Activated naive CD4-positive, alpha-beta T cell treated with anti-CD3 and anti-CD28 coated beads for 36 hours (primary cell): ENCODE results near the gene SDK1. TPM values are rescaled to one million over a fixed set of nuclear protein-coding genes. Genes with fewer than 3 reads are reported as not detected.

Experiments
- CTCF ChIA-PET: fragments of 350-600 bp; sonication (Branson Sonifier 250); formaldehyde crosslinking; loops from one replicate; lab custom pipeline; 2021; ENCODE audit warnings: antibody characterized with exemption; lab: Charles Lee
- DNase-seq: peaks from one replicate; pipeline ENCODE4 v3.0.0-alpha.2; 2020
- H3K27ac Mint-ChIP-seq: one replicate; pipeline ENCODE4 v1.8.0; 2021; ENCODE audit warnings: mild to moderate bottlenecking, mixed read lengths
- H3K27me3 Mint-ChIP-seq: one replicate; pipeline ENCODE4 v1.8.0; 2021; ENCODE audit warnings: low read depth, mixed read lengths
- H3K36me3 Mint-ChIP-seq: one replicate; pipeline ENCODE4 v1.8.0; 2021; ENCODE audit warnings: low read depth, mixed read lengths
- H3K4me1 Mint-ChIP-seq: one replicate; pipeline ENCODE4 v1.8.0; 2021; ENCODE audit warnings: low read depth, mixed read lengths
- H3K4me3 Mint-ChIP-seq: one replicate; pipeline ENCODE4 v1.8.0; 2021; ENCODE audit warnings: mild to moderate bottlenecking, moderate library complexity, mixed read lengths
- H3K9me3 Mint-ChIP-seq: one replicate; pipeline ENCODE4 v1.8.0; 2021; ENCODE audit warnings: mixed read lengths
- intact Hi-C: fragments of 100-400 bp; cut with micrococcal nuclease; formaldehyde crosslinking; loops from one replicate; pipeline ENCODE4 v1.15.1; 2023
- total RNA-seq, 2 experiments: library from RNA; stranded (reverse); gene quantifications; one replicate each; pipeline ENCODE4 v1.2.3, GENCODE V29; 2021

The SDK1 gene
- total RNA-seq, 2 experiments from 2014 or later: 1.3 to 2.0 TPM

- CTCF ChIA-PET: no interaction called here
- no peak overlapping the region for H3K4me3 Mint-ChIP-seq
- H3K27me3 Mint-ChIP-seq: no peaks in the 10 kb centered on the region
Observed at GRCh38 chr7:3272691-3273141, 28.3 kb upstream of the SDK1 start.

GRCh38 chr7:3274131-3274530 lies 26.9 kb upstream of the SDK1 start:
- intact Hi-C loops: no loop called here
- Mint-ChIP-seq H3K36me3 (no peaks in the 10 kb centered on the region), H3K9me3 (peaks cover 4% of the 10 kb centered on the region), H3K27me3 (no peaks in the 10 kb centered on the region), H3K4me1 (no peaks in the 10 kb centered on the region), H3K4me3 (no peak overlapping the region), H3K27ac (no peak overlapping the region)
- CTCF ChIA-PET: interaction anchor here (0.6 kb wide), 1 partner anchor 706 kb away, joined by 3 read pairs; no protein-coding TSS in a partner anchor
- no peak for DNase-seq

More at GRCh38 chr7:3272691-3273141, 28.3 kb upstream of the SDK1 start:
- no peak for DNase-seq
- H3K4me1 Mint-ChIP-seq: no peaks in the 10 kb centered on the region
- no peaks in the 10 kb centered on the region for H3K36me3 Mint-ChIP-seq
- intact Hi-C loops: no loop called here
- peaks cover 4% of the 10 kb centered on the region for H3K9me3 Mint-ChIP-seq
- no peak overlapping the region for H3K27ac Mint-ChIP-seq

- no peak overlapping the region for H3K4me3 Mint-ChIP-seq
- H3K27me3 Mint-ChIP-seq: no peaks in the 10 kb centered on the region
- H3K27ac Mint-ChIP-seq: no peak overlapping the region
- intact Hi-C loops: no loop called here
- no peak for DNase-seq
- CTCF ChIA-PET: no interaction called here
- H3K36me3 Mint-ChIP-seq: no peaks in the 10 kb centered on the region
- H3K4me1 Mint-ChIP-seq: no peaks in the 10 kb centered on the region
- H3K9me3 Mint-ChIP-seq: peaks cover 4% of the 10 kb centered on the region
Observed at GRCh38 chr7:3277604-3278572, 23.2 kb upstream of the SDK1 start.

GRCh38 chr7:3279147-3279818 lies 21.8 kb upstream of the SDK1 start:
- Mint-ChIP-seq H3K27me3 (no peaks in the 10 kb centered on the region), H3K36me3 (no peaks in the 10 kb centered on the region), H3K4me3 (no peak overlapping the region), H3K4me1 (no peaks in the 10 kb centered on the region), H3K27ac (no peak overlapping the region), H3K9me3 (peaks cover 4% of the 10 kb centered on the region)
- CTCF ChIA-PET: no interaction called here
- intact Hi-C loops: no loop called here
- DNase-seq: no peak

GRCh38 chr7:3280445-3280844 lies 20.6 kb upstream of the SDK1 start:
- intact Hi-C loops: no loop called here
- H3K4me1 Mint-ChIP-seq: no peaks in the 10 kb centered on the region
- no peaks in the 10 kb centered on the region for H3K27me3 Mint-ChIP-seq
- DNase-seq: no peak
- no peak overlapping the region for H3K4me3 Mint-ChIP-seq
- CTCF ChIA-PET: no interaction called here
- H3K9me3 Mint-ChIP-seq: peaks cover 4% of the 10 kb centered on the region
- no peaks in the 10 kb centered on the region for H3K36me3 Mint-ChIP-seq
- H3K27ac Mint-ChIP-seq: no peak overlapping the region

- Mint-ChIP-seq H3K4me3 (no peak overlapping the region), H3K27ac (no peak overlapping the region), H3K9me3 (peaks cover 4% of the 10 kb centered on the region), H3K36me3 (no peaks in the 10 kb centered on the region), H3K27me3 (no peaks in the 10 kb centered on the region), H3K4me1 (no peaks in the 10 kb centered on the region)
- CTCF ChIA-PET: no interaction called here
- intact Hi-C loops: no loop called here
- DNase-seq: no peak
Observed at GRCh38 chr7:3280946-3281656, 20.0 kb upstream of the SDK1 start.

GRCh38 chr7:3282457-3282856 lies 18.6 kb upstream of the SDK1 start:
- Mint-ChIP-seq H3K4me3 (no peak overlapping the region), H3K4me1 (no peaks in the 10 kb centered on the region), H3K27ac (no peak overlapping the region), H3K9me3 (peaks cover 1% of the 10 kb centered on the region), H3K27me3 (no peaks in the 10 kb centered on the region), H3K36me3 (no peaks in the 10 kb centered on the region)
- no peak for DNase-seq
- CTCF ChIA-PET: interaction anchor here (0.6 to 1.7 kb wide), 4 partner anchors 193 to 614 kb away, joined by 3 to 4 read pairs (median 4); no protein-coding TSS in a partner anchor
- intact Hi-C loops: no loop called here

- H3K36me3 Mint-ChIP-seq: no peaks in the 10 kb centered on the region
- no peak overlapping the region for H3K27ac Mint-ChIP-seq
- intact Hi-C loops: no loop called here
- no peaks in the 10 kb centered on the region for H3K4me1 Mint-ChIP-seq
- CTCF ChIA-PET: interaction anchor here (0.9 to 1.7 kb wide), 3 partner anchors 193 to 613 kb away, joined by 3 to 4 read pairs (median 4); no protein-coding TSS in a partner anchor
- H3K9me3 Mint-ChIP-seq: no peaks in the 10 kb centered on the region
- no peaks in the 10 kb centered on the region for H3K27me3 Mint-ChIP-seq
- H3K4me3 Mint-ChIP-seq: no peak overlapping the region
- no peak for DNase-seq
Observed at GRCh38 chr7:3283130-3283704, 17.8 kb upstream of the SDK1 start.

GRCh38 chr7:3285652-3286051 lies 15.4 kb upstream of the SDK1 start:
- DNase-seq: no peak
- no peak overlapping the region for H3K4me3 Mint-ChIP-seq
- H3K27ac Mint-ChIP-seq: no peak overlapping the region
- no peaks in the 10 kb centered on the region for H3K27me3 Mint-ChIP-seq
- no peaks in the 10 kb centered on the region for H3K36me3 Mint-ChIP-seq
- H3K9me3 Mint-ChIP-seq: no peaks in the 10 kb centered on the region
- CTCF ChIA-PET: no interaction called here
- H3K4me1 Mint-ChIP-seq: no peaks in the 10 kb centered on the region
- intact Hi-C loops: no loop called here

GRCh38 chr7:3289996-3290395 lies 11.1 kb upstream of the SDK1 start:
- no peaks in the 10 kb centered on the region for H3K9me3 Mint-ChIP-seq
- no peak overlapping the region for H3K4me3 Mint-ChIP-seq
- no peak overlapping the region for H3K27ac Mint-ChIP-seq
- H3K36me3 Mint-ChIP-seq: no peaks in the 10 kb centered on the region
- no peak for DNase-seq
- H3K4me1 Mint-ChIP-seq: no peaks in the 10 kb centered on the region
- CTCF ChIA-PET: interaction anchor here (0.6 to 1.0 kb wide), 2 partner anchors 68 to 604 kb away, joined by 3 read pairs; no protein-coding TSS in a partner anchor
- H3K27me3 Mint-ChIP-seq: peaks cover 3% of the 10 kb centered on the region
- intact Hi-C loops: no loop called here

- Mint-ChIP-seq H3K27me3 (peaks cover 3% of the 10 kb centered on the region), H3K27ac (no peak overlapping the region), H3K36me3 (no peaks in the 10 kb centered on the region), H3K4me3 (no peak overlapping the region), H3K4me1 (no peaks in the 10 kb centered on the region), H3K9me3 (no peaks in the 10 kb centered on the region)
- no peak for DNase-seq
- intact Hi-C loops: no loop called here
- CTCF ChIA-PET: no interaction called here
Observed at GRCh38 chr7:3292694-3293093, 8.4 kb upstream of the SDK1 start.
